AG04450 (cell line): ENCODE results near the gene XKR3. TPM values are rescaled to one million over a fixed set of nuclear protein-coding genes. Genes with fewer than 3 reads are reported as not detected.

Source experiments
- CTCF ChIA-PET: fragments of 300-600, 350-600 bp; formaldehyde crosslinking; extraction: SDS; loops from one replicate; lab custom pipeline; 2022; ENCODE audit warnings: antibody characterized with exemption, inconsistent platforms; lab: Charles Lee
- POLR2A ChIA-PET: fragments of 350-600 bp; formaldehyde crosslinking; extraction: SDS; loops from one replicate; lab custom pipeline; 2021; ENCODE audit warnings: antibody characterized with exemption, inconsistent platforms; lab: Yijun Ruan, JAX
- DNase-seq: peaks from one replicate; pipeline ENCODE4 v3.0.0-alpha.2; 2011; ENCODE audit warnings: low read depth, low spot score
- H3K27ac ChIP-seq: one replicate; pipeline ENCODE4 v1.5.1; 2012; ENCODE audit warnings: low read depth, low read length, control low read depth
- H3K27me3 ChIP-seq: one replicate; pipeline ENCODE4 v1.6.0; 2012; ENCODE audit warnings: low read length; ENCODE audit not compliant: control insufficient read depth, insufficient read depth
- H3K4me3 ChIP-seq: 2 replicates; pipeline ENCODE4 v1.5.1; 2011; ENCODE audit warnings: mild to moderate bottlenecking, low read depth, low read length, control low read depth
- H3K9me3 ChIP-seq: 2 replicates; pipeline ENCODE4 v1.5.1; 2012; ENCODE audit warnings: low read length; ENCODE audit not compliant: control insufficient read depth, insufficient read depth
- CTCF ChIP-seq: IDR thresholded peaks from 2 replicates; pipeline ENCODE4 v1.5.1; 2011; ENCODE audit warnings: low read depth, low read length, control low read depth, inconsistent platforms
- polyA plus RNA-seq: library from polyadenylated mRNA; depleted of rRNA; stranded (reverse); fragments of >200 nt; gene quantifications from 2 replicates; pipeline ENCODE4 v1.2.3, GENCODE V29; 2011

The XKR3 gene
- polyA plus RNA-seq, 1 experiment = not detected

GRCh38 chr22:16834971-16835370, 9.8 kb upstream of the XKR3 start:
- no peak overlapping the region for H3K27ac ChIP-seq
- H3K27me3 ChIP-seq = no peaks in the 10 kb centered on the region
- ChIA-PET CTCF (no interaction called here), POLR2A (no interaction called here)
- no peak for TF ChIP-seq CTCF
- peaks cover 12% of the 10 kb centered on the region for H3K9me3 ChIP-seq
- DNase-seq = no peak
- H3K4me3 ChIP-seq = no peak overlapping the region

DNA sequence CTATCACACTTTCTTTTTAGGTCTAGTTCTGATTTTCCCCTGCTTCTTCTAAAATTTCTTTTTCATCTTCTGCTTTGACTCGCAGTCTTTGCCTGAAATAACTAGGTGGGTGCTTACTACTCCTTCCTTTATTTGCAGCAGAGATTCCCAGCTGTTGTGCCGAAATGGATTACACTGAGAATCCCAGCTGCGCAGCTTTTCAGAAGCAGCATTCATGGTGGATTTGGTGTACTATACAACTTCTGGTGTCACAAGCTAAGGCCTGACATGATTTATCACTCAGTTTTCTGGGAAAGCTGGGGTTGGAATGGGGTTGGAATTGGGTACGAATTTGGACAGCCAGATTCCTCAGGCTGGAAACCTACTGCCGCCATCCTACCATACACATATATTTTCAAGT, 6.0 kb upstream of the XKR3 start:
- POLR2A ChIA-PET = no interaction called here
- no peak for TF ChIP-seq CTCF

GRCh38 chr22:16829985-16830384, 4.8 kb upstream of the XKR3 start:
- TF ChIP-seq CTCF = no peak
- ChIA-PET POLR2A (no interaction called here), CTCF (no interaction called here)
- peaks cover 17% of the 10 kb centered on the region for H3K9me3 ChIP-seq
- no peaks in the 10 kb centered on the region for H3K27me3 ChIP-seq
- no peak for DNase-seq
- no peak overlapping the region for H3K27ac ChIP-seq
- no peak overlapping the region for H3K4me3 ChIP-seq

More for the DNA sequence above, 6.0 kb upstream of the XKR3 start:
- no peak overlapping the region for H3K4me3 ChIP-seq
- H3K27me3 ChIP-seq = no peaks in the 10 kb centered on the region
- CTCF ChIA-PET = no interaction called here
- no peak overlapping the region for H3K27ac ChIP-seq
- peaks cover 17% of the 10 kb centered on the region for H3K9me3 ChIP-seq
- no peak for DNase-seq

- DNase-seq = no peak
- CTCF ChIA-PET = no interaction called here
Observed at GRCh38 chr22:16828876-16829275, 3.7 kb upstream of the XKR3 start.

GRCh38 chr22:16827506-16827905, 2.3 kb upstream of the XKR3 start:
- POLR2A ChIA-PET = no interaction called here
- H3K27ac ChIP-seq = no peak overlapping the region
- no peak for TF ChIP-seq CTCF
- CTCF ChIA-PET = no interaction called here
- H3K4me3 ChIP-seq = no peak overlapping the region
- H3K27me3 ChIP-seq = no peaks in the 10 kb centered on the region
- H3K9me3 ChIP-seq = peaks cover 17% of the 10 kb centered on the region
- no peak for DNase-seq

More at GRCh38 chr22:16828876-16829275, 3.7 kb upstream of the XKR3 start:
- Histone ChIP-seq H3K4me3 (no peak overlapping the region), H3K27ac (no peak overlapping the region), H3K27me3 (no peaks in the 10 kb centered on the region), H3K9me3 (peaks cover 17% of the 10 kb centered on the region)
- no peak for TF ChIP-seq CTCF
- POLR2A ChIA-PET = no interaction called here
